OCI-LY7 (cell line): ENCODE data around the gene CCDC81. TPM values are rescaled to one million over a fixed set of nuclear protein-coding genes. Genes with fewer than 3 reads are reported as not detected.

Experiments
- BruUV-seq: library from RNA; stranded (reverse); fragments of 400-500 nt; replicated peaks from 2 replicates; lab custom pipeline; 2021; lab: Mats Ljungman, UMichigan
- CTCF ChIA-PET: fragments of 300-600 bp; sonication (Branson Sonifier 250); formaldehyde crosslinking; loops from one replicate; lab custom pipeline; 2022; ENCODE audit warnings: antibody characterized with exemption; ENCODE audit not compliant: unreplicated experiment; lab: Charles Lee
- POLR2A ChIA-PET: fragments of 300-600 bp; sonication (Branson Sonifier 250); formaldehyde crosslinking; loops from one replicate; lab custom pipeline; 2022; ENCODE audit warnings: antibody characterized with exemption; lab: Charles Lee
- DNase-seq: peaks from one replicate; pipeline ENCODE4 v3.0.0-alpha.2; 2015; ENCODE audit warnings: low spot score
- H2AFZ ChIP-seq: fragments of 200-600 bp; sonication (generic), shearing (Covaris generic); 2 replicates; pipeline ENCODE4 v1.6.1; 2014; ENCODE audit warnings: mild to moderate bottlenecking, antibody characterized with exemption, low read length, moderate library complexity
- H3K27ac ChIP-seq: fragments of 200-600 bp; sonication (generic); 2 replicates; pipeline ENCODE4 v1.5.1; 2014; ENCODE audit warnings: mixed run types, low read depth, mild to moderate bottlenecking, moderate library complexity, low read length, inconsistent platforms; ENCODE audit not compliant: poor library complexity, severe bottlenecking
- H3K36me3 ChIP-seq: fragments of 200-600 bp; sonication (generic); 2 replicates; pipeline ENCODE4 v1.6.1; 2014; ENCODE audit warnings: mild to moderate bottlenecking, antibody characterized with exemption, low read length, moderate library complexity, mixed read lengths; ENCODE audit not compliant: insufficient read depth
- H3K4me1 ChIP-seq: fragments of 200-600 bp; sonication (generic); 2 replicates; pipeline ENCODE4 v1.5.1; 2014; ENCODE audit warnings: mild to moderate bottlenecking, low read length; ENCODE audit not compliant: insufficient read depth, poor library complexity, severe bottlenecking
- H3K4me2 ChIP-seq: fragments of 200-600 bp; sonication (generic); 2 replicates; pipeline ENCODE4 v1.6.1; 2014; ENCODE audit warnings: mild to moderate bottlenecking, low read length
- H3K4me3 ChIP-seq: fragments of 200-600 bp; sonication (generic); 2 replicates; pipeline ENCODE4 v1.5.1; 2014; ENCODE audit warnings: mild to moderate bottlenecking, low read depth, low read length; ENCODE audit not compliant: poor library complexity, severe bottlenecking
- H3K79me2 ChIP-seq: fragments of 200-600 bp; sonication (generic); 2 replicates; pipeline ENCODE4 v1.6.1; 2016; ENCODE audit warnings: low read depth, mild to moderate bottlenecking, low read length, moderate library complexity, mixed read lengths; ENCODE audit not compliant: insufficient read depth
- H3K9me2 ChIP-seq: fragments of 200-600 bp; sonication (generic); 2 replicates; pipeline ENCODE4 v1.6.1; 2016; ENCODE audit warnings: mild to moderate bottlenecking, low read length, mixed read lengths; ENCODE audit not compliant: insufficient read depth
- H3K9me3 ChIP-seq: fragments of 200-600 bp; sonication (generic); 2 replicates; pipeline ENCODE4 v1.6.1; 2014; ENCODE audit warnings: mild to moderate bottlenecking, mixed run types, low read length, mixed read lengths
- H4K20me1 ChIP-seq: fragments of 200-600 bp; sonication (generic); 2 replicates; pipeline ENCODE4 v1.6.1; 2014; ENCODE audit warnings: mild to moderate bottlenecking, antibody characterized with exemption, low read length, moderate library complexity, mixed read lengths; ENCODE audit not compliant: insufficient read depth
- CTCF ChIP-seq: fragments of 200-600 bp; sonication (generic); conservative IDR thresholded peaks from 2 replicates; pipeline ENCODE4 v1.5.1; 2014; ENCODE audit warnings: mild to moderate bottlenecking, antibody characterized with exemption, low read length, moderate library complexity, mixed read lengths
- EZH2phosphoT487 ChIP-seq: fragments of 200-600 bp; sonication (generic); IDR thresholded peaks from 2 replicates; pipeline ENCODE4 v1.6.1; 2018; ENCODE audit warnings: low read depth, borderline replicate concordance, mild to moderate bottlenecking, mixed run types, antibody characterized with exemption, low read length, moderate library complexity, mixed read lengths
- intact Hi-C: fragments of 100-400 bp; cut with micrococcal nuclease; formaldehyde crosslinking; loops from one replicate; pipeline ENCODE4 v1.10.0; 2022; ENCODE audit not compliant: unreplicated experiment
- total RNA-seq, 2 experiments: library from RNA; depleted of rRNA in 1 of 2; stranded (reverse); fragments of >200 nt in 1 of 2; shearing (Covaris generic) in 1 of 2; gene quantifications; 2 replicates each; pipeline ENCODE4 v1.2.3, GENCODE V29; 2014 to 2022

CCDC81 gene
- total RNA-seq, 2 experiments from 2014 or later, result 0.41 to 1.0 TPM

- Histone ChIP-seq H3K4me2 (no peak overlapping the region), H3K79me2 (no peaks in the 10 kb centered on the region), H3K4me3 (no peak overlapping the region), H2AFZ (no peak overlapping the region), H3K27ac (no peak overlapping the region), H3K9me3 (no peaks in the 10 kb centered on the region), H3K9me2 (no peaks in the 10 kb centered on the region), H3K4me1 (no peaks in the 10 kb centered on the region), H4K20me1 (no peaks in the 10 kb centered on the region), H3K36me3 (no peaks in the 10 kb centered on the region)
- TF ChIP-seq EZH2phosphoT487 (no peak), CTCF (no peak)
- DNase-seq, result no peak
- intact Hi-C loops, result no loop called here
- POLR2A ChIA-PET, result interaction anchor here (0.7 to 1.0 kb wide), 2 partner anchors 30 to 494 kb away, joined by 3 read pairs; no protein-coding TSS in a partner anchor
- no TSS peak for BruUV-seq
- CTCF ChIA-PET, result no interaction called here
Observed at GRCh38 chr11:86374069-86374468, 618 bp upstream of the CCDC81 start.

GRCh38 chr11:86377972-86378371 is 3.3 kb downstream of the CCDC81 start:
- TF ChIP-seq CTCF, result no peak
- no peak for TF ChIP-seq EZH2phosphoT487
- no TSS peak for BruUV-seq

GRCh38 chr11:86380295-86381059 is 5.8 kb downstream of the CCDC81 start:
- intact Hi-C loops, result no loop called here
- ChIA-PET CTCF (no interaction called here), POLR2A (no interaction called here)
- no TSS peak for BruUV-seq
- Histone ChIP-seq H3K9me3 (no peaks in the 10 kb centered on the region), H3K4me1 (no peaks in the 10 kb centered on the region), H3K9me2 (no peaks in the 10 kb centered on the region), H3K4me2 (no peak overlapping the region), H3K36me3 (no peaks in the 10 kb centered on the region), H3K27ac (no peak overlapping the region), H3K79me2 (no peaks in the 10 kb centered on the region), H3K4me3 (no peak overlapping the region), H4K20me1 (no peaks in the 10 kb centered on the region), H2AFZ (no peak overlapping the region)
- no peak for TF ChIP-seq CTCF
- TF ChIP-seq EZH2phosphoT487, result no peak
- DNase-seq, result no peak

More at GRCh38 chr11:86377972-86378371, 3.3 kb downstream of the CCDC81 start:
- no peak overlapping the region for H3K4me2 ChIP-seq
- H3K9me2 ChIP-seq, result no peaks in the 10 kb centered on the region
- H3K4me1 ChIP-seq, result no peaks in the 10 kb centered on the region
- CTCF ChIA-PET, result no interaction called here
- H4K20me1 ChIP-seq, result no peaks in the 10 kb centered on the region
- H3K4me3 ChIP-seq, result no peak overlapping the region
- no peaks in the 10 kb centered on the region for H3K9me3 ChIP-seq
- no peak overlapping the region for H3K27ac ChIP-seq
- no peaks in the 10 kb centered on the region for H3K36me3 ChIP-seq
- intact Hi-C loops, result no loop called here
- no peaks in the 10 kb centered on the region for H3K79me2 ChIP-seq
- no peak for DNase-seq
- POLR2A ChIA-PET, result interaction anchor here (0.5 kb wide), 1 partner anchor 435 kb away, joined by 3 read pairs; no protein-coding TSS in a partner anchor
- no peak overlapping the region for H2AFZ ChIP-seq
